SW 1271 (cell line): ENCODE data around the gene IL10RA.
"Not testable (repeated sequence)": the region's sequence is repeated elsewhere in the genome, so short reads cannot be mapped to it uniquely, and the experiment has no call there.

Source experiments
- DNase-seq, 2 experiments: peaks; one replicate each; lab custom pipeline; 2025; lab: John Stamatoyannopoulos, UW

Gene IL10RA

DNA sequence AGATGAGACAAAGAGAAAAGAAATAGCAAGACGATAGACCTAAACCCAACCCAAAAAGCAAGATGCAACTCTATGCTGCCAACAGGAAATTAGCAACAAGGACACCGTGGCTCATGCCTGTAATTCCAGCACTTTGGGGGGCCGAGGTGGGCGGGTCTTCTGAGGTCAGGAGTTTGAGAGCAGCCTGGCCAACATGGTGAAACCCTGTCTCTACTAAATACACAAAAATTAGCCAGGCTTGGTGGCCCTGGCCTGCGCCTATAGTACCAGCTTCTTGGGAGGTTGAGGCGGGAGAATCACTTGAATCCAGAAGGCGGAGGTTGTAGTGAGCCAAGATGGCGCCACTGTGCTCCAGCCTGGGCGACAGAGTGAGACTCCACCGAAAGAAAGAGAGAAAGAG, 24.3 kb upstream of the IL10RA start:
- DNase-seq = no peak

- no peak for DNase-seq
Measured at GRCh38 chr11:117962826-117963225, 23.4 kb upstream of the IL10RA start.

DNA sequence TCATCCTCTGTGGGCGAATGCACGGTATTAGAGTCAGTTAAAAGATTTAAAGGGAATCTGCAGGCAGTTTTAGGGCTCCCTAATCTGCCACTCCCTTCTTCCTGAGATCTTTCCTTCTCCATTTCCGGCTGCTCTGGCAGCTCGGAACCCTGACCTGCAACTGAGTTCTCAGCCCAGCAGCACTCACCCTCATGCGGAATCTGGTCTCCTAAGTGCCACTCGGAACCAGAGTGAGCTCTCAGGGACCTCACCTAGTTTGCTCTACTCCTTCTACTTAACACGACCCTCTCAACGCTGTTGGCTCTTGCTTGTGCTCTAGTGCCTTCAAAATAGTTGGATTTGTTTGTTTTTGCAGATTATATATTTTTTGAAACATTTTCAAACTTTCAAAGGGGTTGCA, 19.3 kb upstream of the IL10RA start:
- no peak for DNase-seq

DNA sequence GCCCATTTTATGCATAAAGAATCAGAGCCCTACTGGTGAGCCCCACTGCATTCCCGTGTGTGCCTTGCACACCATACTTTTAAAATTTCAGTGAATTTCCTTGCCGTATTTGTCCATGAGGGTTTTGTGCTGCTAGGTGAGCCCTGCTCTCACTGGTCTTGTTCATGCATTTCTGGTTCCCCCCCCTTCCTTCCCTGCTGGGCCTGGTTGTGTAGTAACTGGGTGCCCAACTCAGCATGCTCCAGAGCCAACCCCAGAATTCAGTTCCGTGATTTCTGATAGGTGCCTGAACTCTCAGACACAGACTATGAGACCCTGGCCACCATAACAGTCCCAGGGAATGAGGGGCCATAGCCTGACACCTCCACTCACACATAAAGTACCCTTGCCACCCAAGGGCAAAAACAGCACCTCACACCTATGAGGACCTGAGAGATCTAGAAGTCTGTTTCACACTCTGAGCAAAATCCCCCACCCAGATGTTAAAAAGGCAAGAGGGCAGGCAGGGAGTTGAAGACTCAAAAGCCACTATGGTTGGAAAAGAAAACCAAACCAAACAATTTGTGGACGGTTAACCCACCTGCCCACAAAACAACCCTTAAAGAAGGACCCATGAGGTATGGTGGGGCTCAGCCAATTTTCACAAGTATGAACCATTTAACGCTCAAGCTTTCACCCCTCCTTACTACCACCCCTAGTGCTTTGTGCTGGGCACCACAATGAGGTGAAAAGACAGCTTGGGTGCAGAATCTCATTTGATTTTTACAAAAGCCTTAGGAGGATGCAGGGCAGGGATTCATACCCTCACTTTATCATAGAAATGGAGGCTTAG, 16.8 kb upstream of the IL10RA start:
- DNase-seq = no peak

- DNase-seq = no peak
Measured at GRCh38 chr11:117970400-117971024, 15.7 kb upstream of the IL10RA start.

GRCh38 chr11:117972044-117972443, 14.2 kb upstream of the IL10RA start:
- DNase-seq = no peak

DNA sequence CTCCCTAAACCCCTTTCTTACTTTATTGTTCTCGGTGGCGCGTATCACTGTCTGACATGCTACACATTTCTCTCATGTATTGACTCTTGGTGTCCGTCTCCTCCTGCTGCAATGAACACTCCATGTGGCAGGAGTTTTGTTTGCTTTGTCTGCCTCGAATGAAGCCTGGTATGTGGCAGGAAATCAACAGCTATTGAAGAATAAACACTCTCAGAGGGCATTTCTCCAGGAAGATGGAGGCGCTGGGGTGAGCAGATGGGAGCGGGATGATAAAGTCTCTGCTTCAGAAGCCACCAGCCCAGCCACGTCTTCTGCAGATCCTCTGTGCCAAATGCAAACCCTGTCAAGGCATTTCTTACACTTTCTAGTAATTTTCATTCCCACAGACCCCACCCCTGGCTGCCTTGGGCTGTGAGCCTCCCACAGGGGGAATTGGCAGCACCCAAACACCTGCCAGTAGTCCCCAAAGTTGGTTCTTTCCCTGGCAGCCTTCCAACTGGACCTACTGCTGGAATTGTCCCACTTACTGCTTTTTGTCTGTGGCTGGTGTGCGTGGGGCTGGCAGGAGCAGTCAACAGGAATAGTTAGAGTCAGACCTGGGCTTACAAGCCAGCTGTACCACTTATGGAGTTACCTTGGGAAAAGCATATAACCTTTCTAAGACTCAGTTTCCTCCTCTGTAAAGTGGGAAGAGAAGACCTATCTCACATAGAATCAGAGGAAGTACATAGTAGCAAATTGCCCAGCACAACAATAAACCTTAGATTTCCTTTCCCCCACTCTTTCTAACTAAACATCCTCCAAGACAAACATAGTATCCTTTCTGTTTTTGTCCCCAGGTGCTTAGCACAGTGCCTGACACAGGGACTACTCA, 13.3 kb upstream of the IL10RA start:
- no peak for DNase-seq

DNA sequence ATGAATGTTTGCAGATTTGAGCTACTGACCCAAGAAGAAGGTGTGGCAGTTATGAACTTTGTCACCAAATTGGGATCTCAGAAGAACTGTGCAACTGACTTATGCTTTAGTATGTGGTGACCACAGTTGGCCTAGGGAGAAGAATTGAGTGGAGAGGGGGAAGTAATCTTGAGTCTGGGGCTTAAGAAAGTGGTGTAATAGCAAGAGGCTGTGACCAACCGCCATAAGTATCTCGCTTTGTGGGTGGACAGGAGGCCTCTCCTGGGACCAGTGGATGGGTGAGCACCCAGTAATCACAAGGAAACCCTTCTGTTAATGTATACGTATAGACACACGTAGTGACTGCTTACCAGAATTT, 12.7 kb upstream of the IL10RA start:
- DNase-seq = no peak

- DNase-seq = no peak
Measured at GRCh38 chr11:117976445-117976844, 9.7 kb upstream of the IL10RA start.

- no peak for DNase-seq
Measured at GRCh38 chr11:117977029-117977428, 9.2 kb upstream of the IL10RA start.

- not testable (repeated sequence) for DNase-seq
Measured at GRCh38 chr11:117977612-117978264, 8.5 kb upstream of the IL10RA start.

- not testable (repeated sequence) for DNase-seq
Measured at GRCh38 chr11:117978291-117978910, 7.8 kb upstream of the IL10RA start.

GRCh38 chr11:117978991-117979390, 7.2 kb upstream of the IL10RA start:
- DNase-seq = no peak

DNA sequence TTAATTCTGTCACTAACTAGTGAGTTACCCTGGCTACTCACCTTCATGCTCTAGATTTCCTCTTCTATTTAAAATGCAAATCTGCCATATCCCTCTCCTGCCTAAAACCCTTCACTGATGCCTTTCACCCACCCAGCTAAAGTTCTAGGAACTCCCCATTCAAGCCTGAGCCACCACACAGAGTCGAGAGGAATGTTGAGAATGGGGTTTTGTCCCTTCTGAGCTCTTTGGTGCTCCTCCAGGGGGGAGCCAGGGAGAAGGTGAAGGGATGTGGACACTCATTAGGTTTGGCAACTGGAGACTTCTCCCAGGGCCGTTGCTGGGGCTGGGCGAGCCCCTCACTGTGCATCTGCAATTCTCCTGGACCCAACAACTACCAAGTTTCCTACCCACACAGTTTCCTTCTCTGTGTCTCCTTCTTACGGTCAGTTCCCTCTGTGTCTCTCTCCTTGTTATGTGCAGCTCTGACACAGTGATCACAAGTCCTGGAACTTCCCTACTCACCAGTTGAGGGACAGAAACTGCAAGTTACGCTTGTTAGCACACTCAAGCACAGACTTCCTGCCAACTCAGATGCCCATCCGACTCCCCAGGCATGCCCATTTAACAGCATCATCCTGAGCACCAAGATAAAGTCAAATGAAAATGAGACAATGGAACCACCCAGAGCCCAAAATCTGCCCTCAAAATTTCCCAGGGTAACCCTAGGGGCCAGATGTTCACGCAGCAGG, 6.5 kb upstream of the IL10RA start:
- DNase-seq = no peak

DNA sequence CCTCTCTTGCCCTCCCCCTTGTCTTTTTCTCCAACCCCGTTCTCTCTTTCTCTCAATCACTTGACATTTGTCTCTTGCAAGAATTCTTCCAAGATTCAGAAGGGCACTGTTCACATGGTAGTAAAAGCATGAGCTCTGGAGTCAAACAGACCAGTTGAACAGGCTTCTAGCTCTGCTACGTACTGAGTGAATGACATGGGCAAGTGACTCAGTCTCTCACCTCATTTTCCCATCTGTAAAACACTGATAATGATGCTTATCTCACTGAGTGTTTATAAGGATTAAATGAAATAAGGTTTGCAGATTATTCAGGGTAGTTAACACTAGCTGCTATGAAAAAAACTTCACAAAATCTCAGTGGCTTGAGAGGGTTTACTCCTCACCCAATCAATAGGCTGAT, 5.9 kb upstream of the IL10RA start:
- DNase-seq = no peak

- no peak for DNase-seq
Measured at GRCh38 chr11:117980720-117981119, 5.5 kb upstream of the IL10RA start.

- no peak for DNase-seq
Measured at GRCh38 chr11:117983163-117983475, 3.1 kb upstream of the IL10RA start.

DNA sequence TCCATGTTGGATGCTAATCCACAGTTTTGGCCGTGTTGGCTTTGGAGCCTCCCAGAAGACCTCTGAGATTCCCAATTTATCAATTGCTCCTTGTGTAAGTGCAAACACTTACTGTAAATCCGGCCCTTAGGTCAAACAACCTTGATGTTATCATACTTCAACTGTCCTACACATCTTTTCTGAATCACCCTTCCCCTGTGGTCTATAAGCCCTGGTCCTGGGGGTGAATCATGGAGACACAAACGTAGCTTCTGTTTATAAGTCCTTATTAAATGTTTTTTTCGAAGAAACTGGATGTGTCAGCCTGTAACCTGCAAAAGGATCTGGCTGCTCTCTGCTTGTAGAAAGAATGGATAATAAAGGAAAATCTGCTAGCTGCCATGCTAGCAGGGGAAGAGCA, 1.7 kb upstream of the IL10RA start:
- DNase-seq = no peak

DNA sequence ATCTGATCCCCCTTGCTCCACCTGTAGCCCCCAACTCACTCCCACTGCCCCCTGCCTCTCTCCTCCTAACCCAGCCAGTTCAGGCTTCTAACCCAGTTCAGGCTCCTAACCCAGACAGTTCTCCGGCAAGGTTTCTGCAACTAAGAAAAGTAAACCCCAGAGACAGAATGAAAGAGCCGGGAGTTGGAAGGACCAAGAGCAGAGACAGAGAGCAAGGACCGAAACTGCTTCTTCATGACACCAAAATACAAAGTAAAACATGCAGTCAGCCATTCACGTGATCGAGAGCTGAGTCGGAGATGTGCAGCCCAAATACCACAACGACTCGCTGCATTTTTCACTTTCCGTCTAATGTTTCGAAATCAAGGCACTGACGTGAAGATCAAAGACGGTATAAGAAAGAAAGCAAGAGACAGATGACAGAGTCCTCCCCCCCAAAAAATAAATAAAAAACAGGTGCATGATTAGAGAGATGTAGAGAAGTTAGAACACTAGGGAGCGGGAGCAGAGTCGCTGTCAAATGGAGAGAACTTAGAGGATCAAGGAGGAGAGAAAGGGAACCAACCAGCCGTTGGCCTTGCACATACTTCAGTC, 884 bp downstream of the IL10RA start:
- no peak for DNase-seq

DNA sequence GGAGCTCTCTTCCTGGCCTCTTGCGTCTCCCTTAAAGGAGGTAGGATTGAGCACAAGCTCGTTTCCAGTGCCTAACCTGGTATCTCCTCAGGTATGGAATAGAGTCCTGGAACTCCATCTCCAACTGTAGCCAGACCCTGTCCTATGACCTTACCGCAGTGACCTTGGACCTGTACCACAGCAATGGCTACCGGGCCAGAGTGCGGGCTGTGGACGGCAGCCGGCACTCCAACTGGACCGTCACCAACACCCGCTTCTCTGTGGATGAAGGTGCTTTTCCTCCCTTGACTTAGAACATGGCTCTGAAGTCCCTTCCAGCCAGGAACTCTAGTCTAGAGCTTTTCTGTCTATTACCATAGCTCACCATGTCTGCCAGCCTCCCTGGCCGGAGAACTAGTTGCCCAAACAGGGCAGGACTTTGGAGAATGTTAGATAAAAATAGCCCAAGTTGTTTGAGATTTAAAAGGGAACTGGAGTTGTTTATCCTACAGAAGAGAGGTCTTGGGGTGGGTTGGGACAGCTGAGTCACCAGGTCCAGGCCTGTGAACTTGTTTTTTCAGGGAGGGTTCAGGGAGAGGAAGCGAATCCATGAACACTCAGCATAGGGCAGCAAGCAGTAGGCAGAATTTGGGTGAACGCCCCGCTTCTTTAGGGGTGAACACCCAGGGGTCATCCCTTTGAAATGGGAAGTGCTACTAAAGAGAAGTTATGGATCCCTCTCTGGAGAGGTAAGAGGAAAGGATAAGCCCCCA, 3.3 kb downstream of the IL10RA start:
- no peak for DNase-seq
